Measurements from ENCODE around the gene ELL. TPM values are rescaled to one million over a fixed set of nuclear protein-coding genes. Genes with fewer than 3 reads are reported as not detected.
"Not testable (repeated sequence)": the region's sequence is repeated elsewhere in the genome, so short reads cannot be mapped to it uniquely, and the experiment has no call there.

The ELL gene
- total RNA-seq, 3 donors from 2014 or later (not counting 1 experiment from before 2014, with no cell fraction given), result 61.1 to 64.3 (median 63.8) TPM

DNA sequence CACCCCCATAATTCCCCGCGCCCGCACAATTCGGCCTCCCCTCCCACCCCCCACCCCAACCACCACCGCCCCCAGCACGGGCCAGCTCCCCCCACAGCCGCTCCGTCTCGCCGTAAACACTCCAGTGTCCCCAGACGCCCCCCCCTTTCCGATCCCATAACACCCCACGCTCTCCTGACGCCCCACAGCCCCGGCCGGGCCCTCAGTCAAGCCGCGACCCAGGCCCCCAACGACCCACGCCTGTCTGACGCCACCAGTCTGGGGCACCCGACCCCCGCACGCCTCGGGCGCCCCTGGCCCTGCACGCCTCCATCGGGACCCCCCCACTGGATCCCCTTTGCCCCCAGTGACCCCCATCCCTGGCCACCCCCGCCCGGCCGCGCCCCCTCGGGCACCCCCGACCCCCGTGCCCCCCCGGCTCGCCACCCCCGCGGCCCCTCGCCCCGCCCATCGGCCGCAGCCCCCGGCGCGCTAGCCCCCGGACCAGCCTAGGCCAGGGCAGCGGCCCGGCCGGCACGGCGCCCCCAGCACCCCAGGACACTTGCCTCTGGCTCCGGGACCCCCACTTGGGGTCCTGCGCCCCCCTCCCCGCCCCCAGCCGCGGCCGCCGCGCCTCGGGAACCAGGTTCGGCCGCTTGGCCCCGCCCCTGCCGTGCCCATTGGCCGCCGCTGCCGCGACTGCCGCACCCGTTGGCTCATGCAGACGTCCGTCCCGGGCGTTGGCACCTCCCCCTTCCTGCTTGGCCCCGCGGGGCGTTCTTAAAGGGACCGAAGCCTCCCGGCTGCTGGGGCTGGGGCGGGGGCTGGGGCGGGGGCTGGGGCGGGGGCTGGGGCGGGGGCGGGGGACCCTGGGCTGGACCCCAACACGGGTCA lies 21.3 kb upstream of the ELL start, which contains the start of gene FKBP8:
TSS of gene FKBP8 (minus strand) at position 633 of the 873 bp plus-strand sequence. CDS start 1,603 bp downstream, outside the sequence.
- intact Hi-C loops (cut with micrococcal nuclease), result loop anchor here (1.0 kb wide), 1 partner anchor 14 kb away; the partner anchor contains the start of gene KXD1
- Mint-ChIP-seq H3K36me3 (no peaks in the 10 kb centered on the region), H3K4me1 (peaks cover 14 to 21% of the 10 kb centered on the region in 2 donors), H3K9me3 (no peaks in the 10 kb centered on the region), H3K27ac (peak within 1 kb of the TSS; percentile 85 to 95), H3K27me3 (ENCODE audit: low read depth in 2 of 2) (no peaks in the 10 kb centered on the region), H3K4me3 (peak within 1 kb of the TSS; percentile 91)
- TF ChIP-seq, protein P1, sequence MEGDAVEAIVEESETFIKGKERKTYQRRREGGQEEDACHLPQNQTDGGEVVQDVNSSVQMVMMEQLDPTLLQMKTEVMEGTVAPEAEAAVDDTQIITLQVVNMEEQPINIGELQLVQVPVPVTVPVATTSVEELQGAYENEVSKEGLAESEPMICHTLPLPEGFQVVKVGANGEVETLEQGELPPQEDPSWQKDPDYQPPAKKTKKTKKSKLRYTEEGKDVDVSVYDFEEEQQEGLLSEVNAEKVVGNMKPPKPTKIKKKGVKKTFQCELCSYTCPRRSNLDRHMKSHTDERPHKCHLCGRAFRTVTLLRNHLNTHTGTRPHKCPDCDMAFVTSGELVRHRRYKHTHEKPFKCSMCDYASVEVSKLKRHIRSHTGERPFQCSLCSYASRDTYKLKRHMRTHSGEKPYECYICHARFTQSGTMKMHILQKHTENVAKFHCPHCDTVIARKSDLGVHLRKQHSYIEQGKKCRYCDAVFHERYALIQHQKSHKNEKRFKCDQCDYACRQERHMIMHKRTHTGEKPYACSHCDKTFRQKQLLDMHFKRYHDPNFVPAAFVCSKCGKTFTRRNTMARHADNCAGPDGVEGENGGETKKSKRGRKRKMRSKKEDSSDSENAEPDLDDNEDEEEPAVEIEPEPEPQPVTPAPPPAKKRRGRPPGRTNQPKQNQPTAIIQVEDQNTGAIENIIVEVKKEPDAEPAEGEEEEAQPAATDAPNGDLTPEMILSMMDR (IDR thresholded peaks at IDR 0.05), result no peak
- H3K9me3 ChIP-seq (ENCODE audit: control insufficient read depth, insufficient read depth, low read length), result no peaks in the 10 kb centered on the region
- H3K4me3 ChIP-seq (ENCODE audit: low read length), result peak within 1 kb of the TSS; percentile 67
- ATAC-seq, result peak; percentile 97 to 99 (median 99)
- peaks cover 15% of the 10 kb centered on the region for H3K36me3 ChIP-seq (ENCODE audit: control insufficient read depth, insufficient read depth, low read length)
- H3K27me3 ChIP-seq (ENCODE audit: control insufficient read depth, insufficient read depth, low read length), result no peaks in the 10 kb centered on the region
- peak; percentile 94 to 96 for DNase-seq
- H3K4me1 ChIP-seq (ENCODE audit: control insufficient read depth, insufficient read depth, low read length), result peaks cover 22% of the 10 kb centered on the region
- under 1% methylated on average over 63 of the region's 86 CpGs for WGBS (ENCODE audit: insufficient coverage)
- peak within 1 kb of the TSS; percentile 92 for H3K27ac ChIP-seq (ENCODE audit: low read length)

GRCh38 chr19:18541992-18542940 lies 20.4 kb upstream of the ELL start:
- TF ChIP-seq, protein P1 (IDR thresholded peaks at IDR 0.05), result no peak
- H3K27ac ChIP-seq (ENCODE audit: low read length), result peak overlapping the region; percentile 72
- 21% methylated on average over 11 of the region's 11 CpGs for WGBS (ENCODE audit: insufficient coverage)
- peak overlapping the region; percentile 62 for H3K4me3 ChIP-seq (ENCODE audit: low read length)
- ATAC-seq (no peak), DNase-seq (no peak)
- Mint-ChIP-seq H3K4me3 (peak overlapping the region; percentile 89), H3K27ac (peak overlapping the region; percentile 85 to 95), H3K4me1 (peaks cover 14 to 21% of the 10 kb centered on the region in 2 donors), H3K36me3 (no peaks in the 10 kb centered on the region), H3K27me3 (ENCODE audit: low read depth in 2 of 2) (no peaks in the 10 kb centered on the region), H3K9me3 (no peaks in the 10 kb centered on the region)
- no peaks in the 10 kb centered on the region for H3K9me3 ChIP-seq (ENCODE audit: control insufficient read depth, insufficient read depth, low read length)
- intact Hi-C loops (cut with micrococcal nuclease), result no loop called here
- no peaks in the 10 kb centered on the region for H3K27me3 ChIP-seq (ENCODE audit: control insufficient read depth, insufficient read depth, low read length)
- H3K36me3 ChIP-seq (ENCODE audit: control insufficient read depth, insufficient read depth, low read length), result peaks cover 18% of the 10 kb centered on the region
- peaks cover 22% of the 10 kb centered on the region for H3K4me1 ChIP-seq (ENCODE audit: control insufficient read depth, insufficient read depth, low read length)

DNA sequence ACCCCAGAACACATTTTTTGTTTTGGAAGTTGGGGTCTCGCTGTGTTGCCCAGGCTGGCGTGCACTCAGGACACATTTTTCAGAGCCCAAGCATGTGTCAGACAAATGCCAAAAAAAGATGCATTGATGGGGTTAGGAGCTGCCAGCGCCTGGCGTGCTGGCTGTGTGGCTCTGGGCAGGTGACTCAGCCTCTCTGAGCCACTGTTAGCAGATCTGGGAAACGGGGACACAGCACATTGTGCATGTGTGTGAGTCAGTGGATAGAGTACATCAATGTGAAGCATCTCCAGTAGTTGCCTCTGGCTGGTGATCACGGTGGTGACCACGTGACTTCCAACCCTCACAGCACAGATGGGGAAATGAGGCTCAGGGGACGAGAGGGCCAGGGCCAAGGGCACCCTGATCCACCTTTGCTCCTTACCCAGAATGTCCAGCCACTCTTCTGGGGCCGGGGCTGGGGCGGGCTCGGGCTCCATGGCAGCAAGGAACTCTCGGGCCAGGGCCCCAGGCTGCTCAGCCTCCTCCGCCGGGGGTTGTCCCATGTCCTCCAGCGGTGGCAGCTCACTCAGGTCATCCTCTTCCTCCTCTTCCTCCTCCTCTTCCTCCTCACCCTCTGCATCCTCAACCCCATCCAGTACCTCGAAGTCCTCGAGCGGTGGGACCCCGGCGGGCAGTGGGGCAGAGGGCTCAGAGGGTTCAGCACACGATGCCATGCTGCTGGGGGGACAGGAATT lies 19.6 kb upstream of the ELL start:
- H3K4me1 Mint-ChIP-seq, result peaks cover 14 to 25% of the 10 kb centered on the region in 2 donors
- ATAC-seq (no peak), DNase-seq (no peak)
- WGBS (ENCODE audit: insufficient coverage), result 93% methylated on average over 21 of the region's 21 CpGs
- H3K36me3 Mint-ChIP-seq, result no peaks in the 10 kb centered on the region
- H3K27me3 Mint-ChIP-seq (ENCODE audit: low read depth in 2 of 2), result no peaks in the 10 kb centered on the region
- intact Hi-C loops (cut with micrococcal nuclease), result no loop called here
- TF ChIP-seq, protein P1 (IDR thresholded peaks at IDR 0.05), result no peak
- peak overlapping the region; percentile 85 to 95 for H3K27ac Mint-ChIP-seq
- Histone ChIP-seq H3K4me1 (ENCODE audit: control insufficient read depth, insufficient read depth, low read length) (peaks cover 22% of the 10 kb centered on the region), H3K36me3 (ENCODE audit: control insufficient read depth, insufficient read depth, low read length) (peaks cover 25% of the 10 kb centered on the region), H3K27ac (ENCODE audit: low read length) (no peak overlapping the region), H3K4me3 (ENCODE audit: low read length) (no peak overlapping the region), H3K9me3 (ENCODE audit: control insufficient read depth, insufficient read depth, low read length) (no peaks in the 10 kb centered on the region), H3K27me3 (ENCODE audit: control insufficient read depth, insufficient read depth, low read length) (no peaks in the 10 kb centered on the region)
- H3K4me3 Mint-ChIP-seq, result peak overlapping the region; percentile 50
- H3K9me3 Mint-ChIP-seq, result no peaks in the 10 kb centered on the region

DNA sequence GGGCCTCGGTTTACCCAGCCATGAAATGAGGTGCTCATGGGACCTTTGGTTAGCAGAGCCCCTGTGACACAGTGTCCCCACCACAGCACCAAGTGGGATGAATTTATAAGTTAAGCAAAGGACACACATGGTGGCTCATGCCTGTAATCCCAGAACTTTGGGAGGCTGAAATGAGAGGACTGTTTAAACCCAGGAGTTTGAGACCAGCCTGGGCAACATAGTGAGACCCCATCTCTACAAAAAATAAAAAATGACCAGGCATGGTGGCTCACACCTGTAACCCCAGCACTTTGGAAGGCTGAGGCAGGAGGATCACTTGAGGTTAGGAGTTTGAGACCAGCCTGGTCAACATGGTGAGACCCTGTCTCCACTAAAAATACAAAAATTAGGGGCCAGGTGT lies 18.3 kb upstream of the ELL start:
- H3K27ac ChIP-seq (ENCODE audit: low read length); H3K36me3 Mint-ChIP-seq; ATAC-seq; H3K4me3 ChIP-seq (ENCODE audit: low read length); H3K27ac Mint-ChIP-seq; H3K9me3 Mint-ChIP-seq; H3K27me3 ChIP-seq (ENCODE audit: control insufficient read depth, insufficient read depth, low read length); DNase-seq; H3K27me3 Mint-ChIP-seq (ENCODE audit: low read depth in 2 of 2); H3K9me3 ChIP-seq (ENCODE audit: control insufficient read depth, insufficient read depth, low read length); H3K4me3 Mint-ChIP-seq; intact Hi-C loops (cut with micrococcal nuclease): not testable (repeated sequence)
- H3K4me1 Mint-ChIP-seq, result peaks cover 14 to 26% of the 10 kb centered on the region in 2 donors
- H3K4me1 ChIP-seq (ENCODE audit: control insufficient read depth, insufficient read depth, low read length), result peaks cover 22% of the 10 kb centered on the region
- WGBS (ENCODE audit: insufficient coverage), result 94% methylated on average over 1 of the region's 1 CpG
- peaks cover 32% of the 10 kb centered on the region for H3K36me3 ChIP-seq (ENCODE audit: control insufficient read depth, insufficient read depth, low read length)

Data from natural killer cell (primary cell).